MM.1S (cell line): ENCODE data around the gene EIF5B.

ENCODE experiments used
- DNase-seq: peaks from one replicate; pipeline ENCODE4 v3.0.0-alpha.2; 2015
- H2AFZ ChIP-seq: fragments of 300-600 bp; sonication (generic); 2 replicates; pipeline ENCODE4 v1.6.0; 2016; ENCODE audit warnings: antibody characterized with exemption, low read length
- H3F3A ChIP-seq: fragments of 300-600 bp; sonication (generic); 2 replicates; pipeline ENCODE4 v1.6.1; 2016; ENCODE audit warnings: mild to moderate bottlenecking, antibody characterized with exemption, low read length, moderate library complexity, mixed read lengths; ENCODE audit not compliant: insufficient read depth
- H3K27ac ChIP-seq: fragments of 300-600 bp; sonication (generic); 2 replicates; pipeline ENCODE4 v1.5.1; 2016; ENCODE audit warnings: mild to moderate bottlenecking, low read length
- H3K27me3 ChIP-seq: fragments of 300-600 bp; sonication (generic); replicated peaks from 2 replicates; pipeline ENCODE4 v1.6.0; 2016; ENCODE audit warnings: low read length; ENCODE audit not compliant: insufficient read depth
- H3K36me3 ChIP-seq: fragments of 300-600 bp; sonication (generic); replicated peaks from 2 replicates; pipeline ENCODE4 v1.6.1; 2016; ENCODE audit warnings: mild to moderate bottlenecking, low read length, mixed read lengths; ENCODE audit not compliant: insufficient read depth
- H3K4me1 ChIP-seq: fragments of 300-600 bp; sonication (generic); 2 replicates; pipeline ENCODE4 v1.6.1; 2016; ENCODE audit warnings: low read length, mixed read lengths
- H3K4me2 ChIP-seq: fragments of 300-600 bp; sonication (generic); 2 replicates; pipeline ENCODE4 v1.6.0; 2016; ENCODE audit warnings: low read depth, low read length
- H3K4me3 ChIP-seq: fragments of 300-600 bp; sonication (generic); 2 replicates; pipeline ENCODE4 v1.5.1; 2016; ENCODE audit warnings: low read length, mixed read lengths
- H3K79me2 ChIP-seq: fragments of 300-600 bp; sonication (generic); 2 replicates; pipeline ENCODE4 v1.6.1; 2016; ENCODE audit warnings: mixed run types, low read length, mixed read lengths
- H3K9ac ChIP-seq: fragments of 300-600 bp; sonication (generic); 2 replicates; pipeline ENCODE4 v1.6.1; 2016; ENCODE audit warnings: low read length, mixed read lengths
- H3K9me2 ChIP-seq: fragments of 300-600 bp; sonication (generic); replicated peaks from 2 replicates; pipeline ENCODE4 v1.6.1; 2016; ENCODE audit warnings: mild to moderate bottlenecking, low read length, mixed read lengths; ENCODE audit not compliant: insufficient read depth
- H3K9me3 ChIP-seq: fragments of 300-600 bp; sonication (generic); replicated peaks from 2 replicates; pipeline ENCODE4 v1.6.1; 2016; ENCODE audit warnings: mild to moderate bottlenecking, low read length, mixed read lengths; ENCODE audit not compliant: insufficient read depth
- H4K20me1 ChIP-seq: fragments of 300-600 bp; sonication (generic); 2 replicates; pipeline ENCODE4 v1.6.1; 2016; ENCODE audit warnings: mild to moderate bottlenecking, low read length, moderate library complexity, mixed read lengths; ENCODE audit not compliant: insufficient read depth
- CTCF ChIP-seq: fragments of 300-600 bp; sonication (generic); IDR thresholded peaks from 2 replicates; pipeline ENCODE4 v1.5.1; 2016; ENCODE audit warnings: antibody characterized with exemption, low read length, mixed read lengths
- EZH2 ChIP-seq: fragments of 300-600 bp; sonication (generic); optimal IDR thresholded peaks from 2 replicates; pipeline ENCODE3; 2017; ENCODE audit warnings: low read depth, mild to moderate bottlenecking, antibody characterized with exemption, low read length, mixed read lengths
- EZH2phosphoT487 ChIP-seq: fragments of 300-600 bp; sonication (generic); IDR thresholded peaks from 2 replicates; pipeline ENCODE4 v1.6.1; 2018; ENCODE audit warnings: antibody characterized with exemption, low read length

EIF5B gene

GRCh38 chr2:99448556-99448955 is 111.4 kb downstream of the EIF5B start:
- Histone ChIP-seq H3K9ac (no peak overlapping the region), H3K4me1 (no peaks in the 10 kb centered on the region), H3K27ac (no peak overlapping the region), H3F3A (no peaks in the 10 kb centered on the region; the same call in 1 of the 2 replicates), H4K20me1 (no peaks in the 10 kb centered on the region), H2AFZ (no peak overlapping the region), H3K9me2 (no peaks in the 10 kb centered on the region), H3K36me3 (0 out of 2 replicates have a peak, but pooled peaks cover 4% of the 10 kb centered on the region), H3K4me2 (no peak overlapping the region), H3K27me3 (no peaks in the 10 kb centered on the region), H3K9me3 (no peaks in the 10 kb centered on the region), H3K4me3 (no peak overlapping the region), H3K79me2 (peaks cover 7% of the 10 kb centered on the region; the same call in 1 of the 2 replicates)
- TF ChIP-seq CTCF (no peak), EZH2phosphoT487 (no peak), EZH2 (no peak)
- DNase-seq = no peak

- no peaks in the 10 kb centered on the region for H3K4me1 ChIP-seq
- H3K4me2 ChIP-seq = no peak overlapping the region
- TF ChIP-seq EZH2 (no peak), CTCF (no peak)
- H3K9me3 ChIP-seq = no peaks in the 10 kb centered on the region
- no peak overlapping the region for H2AFZ ChIP-seq
- 0 out of 2 replicates have a peak, but pooled peaks cover 4% of the 10 kb centered on the region for H3K36me3 ChIP-seq
- DNase-seq = no peak
- no peaks in the 10 kb centered on the region for H3K9me2 ChIP-seq
- no peak overlapping the region for H3K27ac ChIP-seq
- H3K79me2 ChIP-seq = peaks cover 7% of the 10 kb centered on the region; the same call in 1 of the 2 replicates
- no peaks in the 10 kb centered on the region for H3K27me3 ChIP-seq
- no peak overlapping the region for H3K9ac ChIP-seq
- no peaks in the 10 kb centered on the region for H4K20me1 ChIP-seq
- H3F3A ChIP-seq = no peaks in the 10 kb centered on the region
- H3K4me3 ChIP-seq = no peak overlapping the region
Measured at GRCh38 chr2:99450199-99450598, 113.0 kb downstream of the EIF5B start.
